ENCODE data around the gene TPRX1. TPM values are rescaled to one million over a fixed set of nuclear protein-coding genes. Genes with fewer than 3 reads are reported as not detected.
A peak's percentile ranks its signal among the peaks of the same experiment; 100 is the strongest.
"Not testable (repeated sequence)": the region's sequence is repeated elsewhere in the genome, so short reads cannot be mapped to it uniquely, and the experiment has no call there.

The TPRX1 gene
- total RNA-seq, 6 experiments from 2014 or later, result not detected

DNA sequence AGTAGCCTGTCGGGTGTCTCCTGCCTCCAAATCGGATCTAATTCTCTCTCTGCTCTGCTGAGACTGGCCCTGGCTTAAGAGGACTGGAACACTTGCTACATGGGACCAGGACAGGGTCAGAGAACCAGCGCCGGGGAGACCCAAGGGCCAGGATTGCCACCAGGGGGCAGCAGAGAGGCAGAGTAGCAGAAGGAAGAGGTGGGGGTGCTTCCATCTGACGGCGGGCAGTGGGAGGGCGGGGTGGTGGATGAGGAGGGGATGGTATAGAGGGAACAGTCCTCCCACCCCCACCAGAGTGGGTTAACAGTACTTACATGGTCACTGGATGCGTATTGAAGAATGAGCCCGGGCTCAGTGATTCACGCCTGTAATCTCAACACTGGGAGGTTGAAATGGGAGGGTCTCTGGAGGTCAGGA lies 13.9 kb downstream of the TPRX1 start:
- no peak for DNase-seq
- TF ChIP-seq, protein P1, sequence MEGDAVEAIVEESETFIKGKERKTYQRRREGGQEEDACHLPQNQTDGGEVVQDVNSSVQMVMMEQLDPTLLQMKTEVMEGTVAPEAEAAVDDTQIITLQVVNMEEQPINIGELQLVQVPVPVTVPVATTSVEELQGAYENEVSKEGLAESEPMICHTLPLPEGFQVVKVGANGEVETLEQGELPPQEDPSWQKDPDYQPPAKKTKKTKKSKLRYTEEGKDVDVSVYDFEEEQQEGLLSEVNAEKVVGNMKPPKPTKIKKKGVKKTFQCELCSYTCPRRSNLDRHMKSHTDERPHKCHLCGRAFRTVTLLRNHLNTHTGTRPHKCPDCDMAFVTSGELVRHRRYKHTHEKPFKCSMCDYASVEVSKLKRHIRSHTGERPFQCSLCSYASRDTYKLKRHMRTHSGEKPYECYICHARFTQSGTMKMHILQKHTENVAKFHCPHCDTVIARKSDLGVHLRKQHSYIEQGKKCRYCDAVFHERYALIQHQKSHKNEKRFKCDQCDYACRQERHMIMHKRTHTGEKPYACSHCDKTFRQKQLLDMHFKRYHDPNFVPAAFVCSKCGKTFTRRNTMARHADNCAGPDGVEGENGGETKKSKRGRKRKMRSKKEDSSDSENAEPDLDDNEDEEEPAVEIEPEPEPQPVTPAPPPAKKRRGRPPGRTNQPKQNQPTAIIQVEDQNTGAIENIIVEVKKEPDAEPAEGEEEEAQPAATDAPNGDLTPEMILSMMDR (IDR thresholded peaks at IDR 0.05), result peak; percentile 90
- Mint-ChIP-seq H3K27ac (no peak overlapping the region), H3K27me3 (ENCODE audit: insufficient read depth) (no peaks in the 10 kb centered on the region; the same call in 1 of the 2 replicates), H3K4me1 (ENCODE audit: low read depth) (peaks cover 6% of the 10 kb centered on the region; the same call in 1 of the 2 replicates), H3K4me3 (no peak overlapping the region), H3K36me3 (ENCODE audit: low read depth) (peaks cover 8% of the 10 kb centered on the region), H3K9me3 (peaks cover 7% of the 10 kb centered on the region; the same call in 1 of the 2 replicates)

DNA sequence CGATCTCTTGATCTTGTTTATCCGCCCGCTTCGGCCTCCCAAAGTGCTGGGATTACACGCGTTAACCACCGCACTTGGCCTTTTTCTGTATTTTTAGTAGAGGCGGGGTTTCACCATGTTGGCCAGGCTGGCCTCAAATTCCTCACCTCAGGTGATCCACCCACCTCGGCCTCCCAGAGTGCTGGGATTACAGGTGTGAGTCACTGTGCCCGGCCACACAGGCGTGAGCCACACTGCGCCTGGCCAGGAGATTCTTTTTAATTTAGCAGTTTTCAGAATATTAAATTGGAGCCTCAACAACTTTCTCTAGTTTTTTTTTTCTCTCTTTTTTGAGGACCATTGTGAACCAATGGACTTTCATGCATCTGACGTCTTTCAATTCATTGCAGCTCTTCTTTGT lies 14.5 kb downstream of the TPRX1 start:
- not testable (repeated sequence) for H3K36me3 Mint-ChIP-seq (ENCODE audit: low read depth); H3K4me1 Mint-ChIP-seq (ENCODE audit: low read depth); H3K4me3 Mint-ChIP-seq; H3K27ac Mint-ChIP-seq; H3K9me3 Mint-ChIP-seq; DNase-seq; H3K27me3 Mint-ChIP-seq (ENCODE audit: insufficient read depth)

DNA sequence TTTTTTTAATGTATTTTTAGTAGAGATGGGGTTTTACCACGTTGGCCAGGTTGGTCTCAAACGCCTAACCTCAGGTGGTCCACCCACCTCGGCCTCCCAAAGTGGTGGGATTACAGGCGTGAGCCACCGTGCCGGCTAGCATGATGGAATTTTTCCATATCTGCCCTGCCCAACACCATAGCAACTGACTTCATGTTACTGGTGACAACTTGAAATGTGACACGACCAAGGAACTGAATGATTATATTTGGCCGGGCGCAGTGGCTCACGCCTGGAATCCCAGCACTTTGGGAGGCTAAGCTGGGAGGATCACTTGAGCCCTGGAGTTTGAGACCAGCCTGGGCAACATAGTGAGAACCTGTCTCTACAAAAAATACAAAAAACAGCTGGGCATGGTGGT lies 17.0 kb downstream of the TPRX1 start:
- H3K27ac Mint-ChIP-seq; H3K4me1 Mint-ChIP-seq (ENCODE audit: low read depth); H3K9me3 Mint-ChIP-seq; H3K4me3 Mint-ChIP-seq; H3K27me3 Mint-ChIP-seq (ENCODE audit: insufficient read depth); DNase-seq: not testable (repeated sequence)
- peaks cover 22% of the 10 kb centered on the region for H3K36me3 Mint-ChIP-seq (ENCODE audit: low read depth)

DNA sequence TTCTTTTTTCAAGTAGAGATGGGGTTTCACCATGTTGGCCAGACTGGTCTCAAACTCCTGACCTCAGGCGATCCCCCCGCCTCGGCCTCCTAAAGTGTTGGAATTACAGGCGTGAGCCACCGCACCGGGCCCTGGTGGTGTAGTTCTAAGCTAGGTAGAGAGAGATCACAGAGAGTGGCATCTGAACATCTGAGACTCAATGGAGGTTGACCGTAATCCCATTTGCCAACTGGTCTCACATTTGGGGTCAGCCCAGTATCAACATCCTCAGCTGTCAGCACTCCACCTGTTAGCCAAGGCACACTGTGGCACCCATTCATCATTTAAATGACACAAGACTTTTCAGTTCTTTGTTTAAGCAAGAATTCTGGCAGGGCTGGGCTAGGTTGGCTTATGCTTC lies 17.8 kb downstream of the TPRX1 start:
- Mint-ChIP-seq H3K36me3 (ENCODE audit: low read depth) (peaks cover 30% of the 10 kb centered on the region), H3K27me3 (ENCODE audit: insufficient read depth) (no peaks in the 10 kb centered on the region; the same call in none of the 2 replicates), H3K9me3 (no peaks in the 10 kb centered on the region), H3K27ac (no peak overlapping the region), H3K4me1 (ENCODE audit: low read depth) (peaks cover 10% of the 10 kb centered on the region), H3K4me3 (no peak overlapping the region)
- no peak for DNase-seq
- TF ChIP-seq, protein P1 (IDR thresholded peaks at IDR 0.05), result no peak

DNA sequence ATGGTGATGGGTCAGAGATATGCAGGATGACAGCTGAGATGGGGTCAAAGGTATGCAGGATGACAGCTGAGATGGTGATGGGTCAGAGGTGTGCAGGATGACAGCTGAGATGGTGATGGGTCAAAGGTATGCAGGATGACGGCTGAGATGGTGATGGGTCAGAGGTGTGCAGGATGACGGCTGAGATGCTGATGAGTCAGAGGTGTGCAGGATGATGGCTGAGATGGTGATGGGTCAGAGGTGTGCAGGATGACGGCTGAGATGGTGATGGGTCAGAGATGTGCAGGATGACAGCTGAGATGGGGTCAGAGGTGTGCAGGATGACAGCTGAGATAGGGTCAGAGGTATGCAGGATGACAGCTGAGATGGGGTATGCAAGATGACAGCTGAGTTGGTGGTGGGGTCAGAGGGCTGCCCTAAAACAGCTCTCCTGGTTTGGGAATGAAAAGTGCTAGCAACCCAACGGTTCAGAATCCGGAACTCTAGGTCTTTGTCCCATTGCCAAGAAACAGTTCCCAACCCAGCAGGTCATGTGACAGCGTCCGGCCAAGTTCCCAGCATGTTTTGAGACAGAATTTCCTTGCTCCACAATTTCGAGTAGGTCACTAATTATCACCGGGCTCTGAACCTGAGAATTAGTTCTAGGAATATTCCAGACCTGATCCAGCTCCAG lies 22.6 kb downstream of the TPRX1 start:
- TF ChIP-seq, protein P1 (IDR thresholded peaks at IDR 0.05), result no peak
- H3K27me3 Mint-ChIP-seq (ENCODE audit: insufficient read depth), result no peaks in the 10 kb centered on the region; the same call in none of the 2 replicates
- peak overlapping the region; percentile 22; the same call in 1 of the 2 replicates for H3K4me3 Mint-ChIP-seq
- peaks cover 25% of the 10 kb centered on the region for H3K4me1 Mint-ChIP-seq (ENCODE audit: low read depth)
- no peaks in the 10 kb centered on the region for H3K9me3 Mint-ChIP-seq
- peaks cover 31% of the 10 kb centered on the region for H3K36me3 Mint-ChIP-seq (ENCODE audit: low read depth)
- no peak for DNase-seq
- H3K27ac Mint-ChIP-seq, result no peak overlapping the region

DNA sequence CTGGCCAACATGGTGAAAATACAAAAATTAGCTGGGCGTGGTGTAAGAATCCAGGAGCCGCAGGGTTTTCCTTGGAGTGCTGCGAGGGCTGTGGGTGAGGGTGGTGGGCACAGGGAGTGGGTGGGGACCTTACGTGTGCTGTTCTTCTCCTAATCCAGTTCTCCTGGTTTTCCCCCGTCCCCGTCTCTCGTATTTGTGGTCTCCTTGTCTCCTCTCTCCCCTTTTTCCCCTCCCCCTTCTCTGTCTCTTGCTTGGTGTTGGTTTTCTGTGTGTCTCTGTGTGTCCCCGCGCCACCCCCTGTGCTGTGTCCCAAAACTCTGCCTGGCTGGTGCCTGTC lies 24.2 kb downstream of the TPRX1 start:
- Mint-ChIP-seq H3K27ac (peak overlapping the region; percentile 36; the same call in 1 of the 2 replicates), H3K27me3 (ENCODE audit: insufficient read depth) (no peaks in the 10 kb centered on the region; the same call in 1 of the 2 replicates), H3K9me3 (no peaks in the 10 kb centered on the region), H3K36me3 (ENCODE audit: low read depth) (peaks cover 31% of the 10 kb centered on the region), H3K4me1 (ENCODE audit: low read depth) (peaks cover 25% of the 10 kb centered on the region), H3K4me3 (peak overlapping the region; percentile 95)
- TF ChIP-seq, protein P1 (IDR thresholded peaks at IDR 0.05), result no peak
- no peak for DNase-seq
